MM.1S (cell line): ENCODE measurements around the gene ASMT.

ENCODE experiments used
- DNase-seq: peaks from one replicate; pipeline ENCODE4 v3.0.0-alpha.2; 2015
- H2AFZ ChIP-seq: fragments of 300-600 bp; sonication (generic); 2 replicates; pipeline ENCODE4 v1.6.0; 2016; ENCODE audit warnings: antibody characterized with exemption, low read length
- H3F3A ChIP-seq: fragments of 300-600 bp; sonication (generic); 2 replicates; pipeline ENCODE4 v1.6.1; 2016; ENCODE audit warnings: mild to moderate bottlenecking, antibody characterized with exemption, low read length, moderate library complexity, mixed read lengths; ENCODE audit not compliant: insufficient read depth
- H3K27ac ChIP-seq: fragments of 300-600 bp; sonication (generic); 2 replicates; pipeline ENCODE4 v1.5.1; 2016; ENCODE audit warnings: mild to moderate bottlenecking, low read length
- H3K27me3 ChIP-seq: fragments of 300-600 bp; sonication (generic); replicated peaks from 2 replicates; pipeline ENCODE4 v1.6.0; 2016; ENCODE audit warnings: low read length; ENCODE audit not compliant: insufficient read depth
- H3K36me3 ChIP-seq: fragments of 300-600 bp; sonication (generic); replicated peaks from 2 replicates; pipeline ENCODE4 v1.6.1; 2016; ENCODE audit warnings: mild to moderate bottlenecking, low read length, mixed read lengths; ENCODE audit not compliant: insufficient read depth
- H3K4me1 ChIP-seq: fragments of 300-600 bp; sonication (generic); 2 replicates; pipeline ENCODE4 v1.6.1; 2016; ENCODE audit warnings: low read length, mixed read lengths
- H3K4me2 ChIP-seq: fragments of 300-600 bp; sonication (generic); 2 replicates; pipeline ENCODE4 v1.6.0; 2016; ENCODE audit warnings: low read depth, low read length
- H3K4me3 ChIP-seq: fragments of 300-600 bp; sonication (generic); 2 replicates; pipeline ENCODE4 v1.5.1; 2016; ENCODE audit warnings: low read length, mixed read lengths
- H3K79me2 ChIP-seq: fragments of 300-600 bp; sonication (generic); 2 replicates; pipeline ENCODE4 v1.6.1; 2016; ENCODE audit warnings: mixed run types, low read length, mixed read lengths
- H3K9ac ChIP-seq: fragments of 300-600 bp; sonication (generic); 2 replicates; pipeline ENCODE4 v1.6.1; 2016; ENCODE audit warnings: low read length, mixed read lengths
- H3K9me2 ChIP-seq: fragments of 300-600 bp; sonication (generic); replicated peaks from 2 replicates; pipeline ENCODE4 v1.6.1; 2016; ENCODE audit warnings: mild to moderate bottlenecking, low read length, mixed read lengths; ENCODE audit not compliant: insufficient read depth
- H3K9me3 ChIP-seq: fragments of 300-600 bp; sonication (generic); replicated peaks from 2 replicates; pipeline ENCODE4 v1.6.1; 2016; ENCODE audit warnings: mild to moderate bottlenecking, low read length, mixed read lengths; ENCODE audit not compliant: insufficient read depth
- H4K20me1 ChIP-seq: fragments of 300-600 bp; sonication (generic); 2 replicates; pipeline ENCODE4 v1.6.1; 2016; ENCODE audit warnings: mild to moderate bottlenecking, low read length, moderate library complexity, mixed read lengths; ENCODE audit not compliant: insufficient read depth
- CTCF ChIP-seq: fragments of 300-600 bp; sonication (generic); IDR thresholded peaks from 2 replicates; pipeline ENCODE4 v1.5.1; 2016; ENCODE audit warnings: antibody characterized with exemption, low read length, mixed read lengths
- EZH2 ChIP-seq: fragments of 300-600 bp; sonication (generic); optimal IDR thresholded peaks from 2 replicates; pipeline ENCODE3; 2017; ENCODE audit warnings: low read depth, mild to moderate bottlenecking, antibody characterized with exemption, low read length, mixed read lengths
- EZH2phosphoT487 ChIP-seq: fragments of 300-600 bp; sonication (generic); IDR thresholded peaks from 2 replicates; pipeline ENCODE4 v1.6.1; 2018; ENCODE audit warnings: antibody characterized with exemption, low read length

The ASMT gene

GRCh38 chrX:1597345-1598020 is 17.4 kb upstream of the ASMT start:
- H3K9me2 ChIP-seq, result no peaks in the 10 kb centered on the region
- H3K9ac ChIP-seq, result no peak overlapping the region
- H4K20me1 ChIP-seq, result 0 out of 2 replicates have a peak, but pooled peaks cover 3% of the 10 kb centered on the region
- TF ChIP-seq CTCF (no peak), EZH2 (no peak), EZH2phosphoT487 (no peak)
- H3K27ac ChIP-seq, result no peak overlapping the region
- peaks cover 6% of the 10 kb centered on the region; the same call in 1 of the 2 replicates for H3K36me3 ChIP-seq
- no peaks in the 10 kb centered on the region for H3F3A ChIP-seq
- H3K9me3 ChIP-seq, result no peaks in the 10 kb centered on the region
- no peak overlapping the region for H3K4me3 ChIP-seq
- H3K79me2 ChIP-seq, result peaks cover 55% of the 10 kb centered on the region
- H3K27me3 ChIP-seq, result no peaks in the 10 kb centered on the region
- H3K4me1 ChIP-seq, result no peaks in the 10 kb centered on the region
- H3K4me2 ChIP-seq, result no peak overlapping the region
- H2AFZ ChIP-seq, result no peak overlapping the region
- no peak for DNase-seq

GRCh38 chrX:1598021-1598875 is 16.6 kb upstream of the ASMT start:
- peaks cover 48% of the 10 kb centered on the region for H3K79me2 ChIP-seq

More at GRCh38 chrX:1598021-1598875, 16.6 kb upstream of the ASMT start:
- H3K9me3 ChIP-seq, result no peaks in the 10 kb centered on the region
- no peak overlapping the region for H3K27ac ChIP-seq
- TF ChIP-seq CTCF (no peak), EZH2 (no peak), EZH2phosphoT487 (no peak)
- H2AFZ ChIP-seq, result no peak overlapping the region
- H3K9me2 ChIP-seq, result no peaks in the 10 kb centered on the region
- H3K4me2 ChIP-seq, result no peak overlapping the region
- no peaks in the 10 kb centered on the region for H4K20me1 ChIP-seq
- no peak overlapping the region for H3K4me3 ChIP-seq
- no peaks in the 10 kb centered on the region for H3F3A ChIP-seq
- H3K9ac ChIP-seq, result no peak overlapping the region
- DNase-seq, result no peak
- H3K36me3 ChIP-seq, result peaks cover 6% of the 10 kb centered on the region; the same call in 1 of the 2 replicates
- no peaks in the 10 kb centered on the region for H3K4me1 ChIP-seq
- no peaks in the 10 kb centered on the region for H3K27me3 ChIP-seq
